ENCODE measurements around the gene KLRC3.
A peak's percentile ranks its signal among the peaks of the same experiment; 100 is the strongest.

The KLRC3 gene

GRCh38 chr12:10362325-10362724 lies 58.1 kb downstream of the KLRC3 start:
- H3K4me1 ChIP-seq (ENCODE audit: control insufficient read depth, insufficient read depth, low read length): peaks cover 40% of the 10 kb centered on the region
- no peaks in the 10 kb centered on the region for H3K9me3 ChIP-seq (ENCODE audit: control insufficient read depth in 2 of 2, low read length in 2 of 2)
- no peaks in the 10 kb centered on the region for H3K36me3 ChIP-seq (ENCODE audit: control insufficient read depth in 2 of 2, insufficient read depth in 2 of 2, low read length in 2 of 2)
- peak overlapping the region; percentile 93 for H3K27ac ChIP-seq (ENCODE audit: low read length)
- peak overlapping the region; percentile 23 to 90 for H3K4me3 ChIP-seq (ENCODE audit: low read length in 2 of 2)
- H3K27me3 ChIP-seq (ENCODE audit: control insufficient read depth in 1 of 2, insufficient read depth in 2 of 2, low read length in 2 of 2): no peaks in the 10 kb centered on the region
- no peak overlapping the region for H3K9ac ChIP-seq (ENCODE audit: low read length in 2 of 2)

All from stomach smooth muscle (tissue), 2 donors.